Right lobe of liver (tissue), 4 donors: ENCODE measurements around the gene VRK3.

Source experiments
- CTCF ChIP-seq, 4 donors: fragments of 200-600 bp in 3 of 4; fragments of 450-650 bp in 1 of 4; IDR thresholded peaks; one replicate each; pipeline versions ENCODE4 v1.5.1 to v1.8.0; 2016 to 2022; ENCODE audit warnings: antibody characterized with exemption in 4 of 4, mild to moderate bottlenecking in 2 of 4
- POLR2A ChIP-seq: fragments of 450-650 bp; IDR thresholded peaks from one replicate; pipeline ENCODE4 v1.6.1; 2017; ENCODE audit warnings: antibody characterized with exemption, mild to moderate bottlenecking
- donor health status: DM: no; HTN: no; CAD: no.
- donor health status: DM: no; HTN: no; CAD: no.
- donor health status: DM: no; HTN: yes; CAD: no.

GRCh38 chr19:49953416-49953815, 71.8 kb downstream of the VRK3 start:
- TF ChIP-seq POLR2A: no peak
- TF ChIP-seq CTCF (IDR thresholded peaks at IDR 0.05): no peak
